GM12878 (cell line): ENCODE measurements around the gene DRD2. TPM values are rescaled to one million over a fixed set of nuclear protein-coding genes. Genes with fewer than 3 reads are reported as not detected.

Source experiments
- ATAC-seq: fragments of 200-7000 bp; cut with Tn5 transposase; 3 replicates; pipeline ENCODE4 v1.9.1; 2020; ENCODE audit warnings: mild to moderate bottlenecking, moderate library complexity
- BruUV-seq: library from RNA; stranded (reverse); fragments of 400-500 nt; replicated peaks from 2 replicates; lab custom pipeline; 2021; lab: Mats Ljungman, UMichigan
- CTCF ChIA-PET: fragments of 300-600 bp; sonication (Branson Sonifier 250); formaldehyde crosslinking; extraction: SDS; loops from one replicate; lab custom pipeline; 2021; ENCODE audit warnings: inconsistent platforms; lab: Yijun Ruan, JAX
- POLR2A ChIA-PET: fragments of 350-600 bp; formaldehyde crosslinking; extraction: SDS; loops from one replicate; lab custom pipeline; 2021; ENCODE audit warnings: inconsistent platforms; lab: Charles Lee
- RAD21 ChIA-PET: fragments of 300-600 bp; sonication (Branson Sonifier 250); formaldehyde crosslinking; loops from one replicate; lab custom pipeline; 2023; ENCODE audit warnings: antibody characterized with exemption; ENCODE audit not compliant: unreplicated experiment; lab: Charles Lee
- SMC1A ChIA-PET: fragments of 300-600 bp; sonication (Branson Sonifier 250); formaldehyde crosslinking; loops from one replicate; lab custom pipeline; 2023; ENCODE audit not compliant: unreplicated experiment, uncharacterized antibody; lab: Charles Lee
- DNase-seq: peaks from one replicate; pipeline ENCODE4 v3.0.0-alpha.2; 2011; ENCODE audit warnings: low read depth, low spot score
- FAIRE-seq: peaks from 3 replicates; lab custom pipeline; 2011; peaks lifted over from hg19 to GRCh38; lab: Jason Lieb, UNC
- H2AFZ ChIP-seq: 2 replicates; pipeline ENCODE4 v1.6.0; 2011; ENCODE audit warnings: low read depth, low read length, control low read depth; ENCODE audit not compliant: control insufficient read depth
- H3K27ac ChIP-seq: 2 replicates; pipeline ENCODE4 v1.5.1; 2011; ENCODE audit warnings: control low read depth; ENCODE audit not compliant: control insufficient read depth, insufficient read depth
- H3K27me3 ChIP-seq, 2 experiments: replicated peaks in 1 of 2; 2 replicates each; pipeline versions ENCODE4 v1.6.0 to v1.6.1; 2011; ENCODE audit warnings: low read length in 1 of 2; ENCODE audit not compliant: control insufficient read depth in 2 of 2, insufficient read depth in 2 of 2
- H3K36me3 ChIP-seq, 2 experiments: 2 replicates each; pipeline ENCODE4 v1.5.1; 2011; ENCODE audit warnings: low read length in 1 of 2; ENCODE audit not compliant: control insufficient read depth in 2 of 2, insufficient read depth in 2 of 2
- H3K4me1 ChIP-seq: 2 replicates; pipeline ENCODE4 v1.6.1; 2011; ENCODE audit warnings: mild to moderate bottlenecking, low read length, moderate library complexity, mixed read lengths; ENCODE audit not compliant: control insufficient read depth, insufficient read depth
- H3K4me2 ChIP-seq: 2 replicates; pipeline ENCODE4 v1.6.0; 2011; ENCODE audit warnings: control low read depth; ENCODE audit not compliant: control insufficient read depth, insufficient read depth
- H3K4me3 ChIP-seq: fragments of 200-600 bp; sonication (generic); 2 replicates; pipeline ENCODE4 v1.5.1; 2016
- H3K79me2 ChIP-seq: 2 replicates; pipeline ENCODE4 v1.6.0; 2011; ENCODE audit warnings: low read length; ENCODE audit not compliant: control insufficient read depth, insufficient read depth
- H3K9ac ChIP-seq: 2 replicates; pipeline ENCODE4 v1.8.0; 2011; ENCODE audit warnings: low read length, control low read depth, mixed read lengths; ENCODE audit not compliant: control insufficient read depth, insufficient read depth
- H3K9me3 ChIP-seq: replicated peaks from 3 replicates; pipeline ENCODE4 v1.5.1; 2011; ENCODE audit warnings: mild to moderate bottlenecking, low read length; ENCODE audit not compliant: control insufficient read depth, insufficient read depth
- H4K20me1 ChIP-seq: 2 replicates; pipeline ENCODE4 v1.6.0; 2011; ENCODE audit not compliant: control insufficient read depth, insufficient read depth
- FOS ChIP-seq: IDR thresholded peaks from 3 replicates; pipeline ENCODE4 v1.6.1; 2011; ENCODE audit warnings: borderline replicate concordance; ENCODE audit not compliant: insufficient read length; ENCODE audit errors: extremely low read depth
- POLR2AphosphoS2 ChIP-seq: IDR thresholded peaks from 2 replicates; pipeline ENCODE4 v1.6.1; 2011; ENCODE audit warnings: low read depth, mild to moderate bottlenecking, low read length, improper control_type of control experiment, moderate library complexity
- SKIL ChIP-seq: fragments of 450-650 bp; IDR thresholded peaks from 2 replicates; pipeline ENCODE4 v1.6.1; 2017; ENCODE audit warnings: mild to moderate bottlenecking, low read depth, inconsistent platforms; ENCODE audit not compliant: poor library complexity, severe bottlenecking
- WGBS: methylation state at CpG from one replicate; pipeline ENCODE4 v1.1.6; 2016; ENCODE audit warnings: low lambda C conversion rate; ENCODE audit not compliant: insufficient replicate concordance, insufficient coverage; ENCODE audit errors: missing lambda C conversion rate; 5-methylcytosine and 5-hydroxymethylcytosine counted together
- in situ Hi-C: fragments of 300-500 bp; cut with MboI; formaldehyde crosslinking; loops from 9 replicates; pipeline ENCODE4 v1.14.3; 2018; ENCODE audit warnings: mixed read lengths
- intact Hi-C: fragments of 100-400 bp; cut with micrococcal nuclease; formaldehyde crosslinking; loops from one replicate; pipeline ENCODE4 v1.14.2; 2022; ENCODE audit not compliant: unreplicated experiment
- polyA plus RNA-seq, 11 experiments: library from polyadenylated mRNA; depleted of rRNA in 4 of 11; unstranded in 6 of 11; stranded (reverse) in 5 of 11; fragments of >200 nt; fragmentation: Nextera tagmentation in 4 of 11; fragmentation: Illumina TruSeq in 1 of 11; extraction: Ambion mirVana in 4 of 11; extraction: Trizol in 1 of 11; gene quantifications; 1 replicate in 1 of 11; 2 replicates in 10 of 11; pipeline versions ENCODE4 v1.2.1 to v1.2.3, GENCODE V29; 2011 to 2016; ENCODE audit warnings: inconsistent platforms in 2 of 11, missing spikeins in 2 of 11, low read depth in 1 of 11
- total RNA-seq, 4 experiments: library from RNA; depleted of rRNA in 3 of 4; stranded (reverse); fragments of >200 nt in 3 of 4; fragmentation: Illumina TruSeq in 1 of 4; extraction: Trizol in 1 of 4; gene quantifications; 2 replicates each; pipeline versions ENCODE4 v1.2.1 to v1.2.3, GENCODE V29; 2013 to 2021
- TF ChIP-seq, protein P1 (sequence below): fragments of 450-650 bp; IDR thresholded peaks from 2 replicates; pipeline ENCODE4 v1.6.1; 2016; ENCODE audit warnings: mild to moderate bottlenecking

The DRD2 gene
- total and polyA plus RNA-seq, 10 of the 15 experiments (the other 5 are each of a cell fraction or from before 2014, with no cell fraction given), result not detected

GRCh38 chr11:113408206-113408605 is 67.0 kb downstream of the DRD2 start:
- H3K9ac ChIP-seq, result no peak overlapping the region
- no peaks in the 10 kb centered on the region for H3K79me2 ChIP-seq
- TF ChIP-seq FOS, result no peak
- TF ChIP-seq SKIL, result no peak
- TF ChIP-seq, protein P1, sequence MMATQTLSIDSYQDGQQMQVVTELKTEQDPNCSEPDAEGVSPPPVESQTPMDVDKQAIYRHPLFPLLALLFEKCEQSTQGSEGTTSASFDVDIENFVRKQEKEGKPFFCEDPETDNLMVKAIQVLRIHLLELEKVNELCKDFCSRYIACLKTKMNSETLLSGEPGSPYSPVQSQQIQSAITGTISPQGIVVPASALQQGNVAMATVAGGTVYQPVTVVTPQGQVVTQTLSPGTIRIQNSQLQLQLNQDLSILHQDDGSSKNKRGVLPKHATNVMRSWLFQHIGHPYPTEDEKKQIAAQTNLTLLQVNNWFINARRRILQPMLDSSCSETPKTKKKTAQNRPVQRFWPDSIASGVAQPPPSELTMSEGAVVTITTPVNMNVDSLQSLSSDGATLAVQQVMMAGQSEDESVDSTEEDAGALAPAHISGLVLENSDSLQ, result peak; percentile 27; the same call in 1 of the 2 replicates
- no peak for TF ChIP-seq POLR2AphosphoS2
- no peaks in the 10 kb centered on the region; the same call in 1 of the 2 replicates for H4K20me1 ChIP-seq
- no TSS peak for BruUV-seq
- no peak overlapping the region for H3K4me3 ChIP-seq
- in situ Hi-C loops (no loop called here), intact Hi-C loops (no loop called here)
- ChIA-PET POLR2A (no interaction called here), CTCF (no interaction called here), RAD21 (no interaction called here), SMC1A (no interaction called here)
- H3K4me2 ChIP-seq, result no peak overlapping the region
- H3K27ac ChIP-seq, result no peak overlapping the region
- no peak for DNase-seq
- FAIRE-seq, result no peak
- ATAC-seq, result no peak
- no peak overlapping the region for H2AFZ ChIP-seq
- H3K4me1 ChIP-seq, result no peaks in the 10 kb centered on the region
- no peaks in the 10 kb centered on the region for H3K36me3 ChIP-seq
- WGBS, result 56% methylated on average over 6 of the region's 9 CpGs
- peaks cover 0 to 4% of the 10 kb centered on the region in 2 experiments; a peak in 2 of 4 replicates for H3K27me3 ChIP-seq
- H3K9me3 ChIP-seq, result no peaks in the 10 kb centered on the region
